GM10266 (cell line): ENCODE data around the gene ACTN4.

Experiments used
- DNase-seq: peaks from one replicate; pipeline ENCODE4 v3.0.0; 2012; ENCODE audit errors: extremely low spot score
- TF ChIP-seq, protein P1 (sequence below): IDR thresholded peaks from 2 replicates; pipeline ENCODE4 v1.5.1; 2012; ENCODE audit warnings: mild to moderate bottlenecking, low read depth; ENCODE audit not compliant: control insufficient read depth, insufficient read depth; ENCODE audit errors: missing control alignments

ACTN4 gene

DNA sequence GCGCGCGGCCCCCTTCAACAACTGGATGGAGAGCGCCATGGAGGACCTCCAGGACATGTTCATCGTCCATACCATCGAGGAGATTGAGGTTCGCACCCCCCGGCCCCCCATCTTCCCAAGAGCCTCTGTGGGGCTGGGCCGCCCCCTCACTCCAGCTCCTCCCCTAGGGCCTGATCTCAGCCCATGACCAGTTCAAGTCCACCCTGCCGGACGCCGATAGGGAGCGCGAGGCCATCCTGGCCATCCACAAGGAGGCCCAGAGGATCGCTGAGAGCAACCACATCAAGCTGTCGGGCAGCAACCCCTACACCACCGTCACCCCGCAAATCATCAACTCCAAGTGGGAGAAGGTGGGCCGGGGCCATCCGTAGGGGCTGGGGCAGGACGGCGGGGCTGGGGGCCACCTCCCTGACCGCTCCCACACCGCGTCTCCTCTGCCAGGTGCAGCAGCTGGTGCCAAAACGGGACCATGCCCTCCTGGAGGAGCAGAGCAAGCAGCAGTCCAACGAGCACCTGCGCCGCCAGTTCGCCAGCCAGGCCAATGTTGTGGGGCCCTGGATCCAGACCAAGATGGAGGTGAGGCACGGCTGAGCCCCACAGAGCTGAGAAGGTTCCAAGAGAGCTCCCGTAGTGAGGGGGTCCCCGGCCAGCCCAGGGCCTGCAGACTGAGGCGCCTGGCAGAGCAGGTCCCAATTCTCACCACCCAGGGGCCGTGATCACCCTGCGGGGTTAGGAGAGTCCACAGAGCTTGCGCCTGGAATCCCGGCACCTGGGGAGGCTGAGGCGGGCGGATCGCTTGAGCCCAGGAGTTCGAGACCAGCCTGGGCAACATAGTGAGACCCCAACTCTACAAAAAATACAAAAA, 76.8 kb downstream of the ACTN4 start:
- DNase-seq: no peak
- TF ChIP-seq, protein P1, sequence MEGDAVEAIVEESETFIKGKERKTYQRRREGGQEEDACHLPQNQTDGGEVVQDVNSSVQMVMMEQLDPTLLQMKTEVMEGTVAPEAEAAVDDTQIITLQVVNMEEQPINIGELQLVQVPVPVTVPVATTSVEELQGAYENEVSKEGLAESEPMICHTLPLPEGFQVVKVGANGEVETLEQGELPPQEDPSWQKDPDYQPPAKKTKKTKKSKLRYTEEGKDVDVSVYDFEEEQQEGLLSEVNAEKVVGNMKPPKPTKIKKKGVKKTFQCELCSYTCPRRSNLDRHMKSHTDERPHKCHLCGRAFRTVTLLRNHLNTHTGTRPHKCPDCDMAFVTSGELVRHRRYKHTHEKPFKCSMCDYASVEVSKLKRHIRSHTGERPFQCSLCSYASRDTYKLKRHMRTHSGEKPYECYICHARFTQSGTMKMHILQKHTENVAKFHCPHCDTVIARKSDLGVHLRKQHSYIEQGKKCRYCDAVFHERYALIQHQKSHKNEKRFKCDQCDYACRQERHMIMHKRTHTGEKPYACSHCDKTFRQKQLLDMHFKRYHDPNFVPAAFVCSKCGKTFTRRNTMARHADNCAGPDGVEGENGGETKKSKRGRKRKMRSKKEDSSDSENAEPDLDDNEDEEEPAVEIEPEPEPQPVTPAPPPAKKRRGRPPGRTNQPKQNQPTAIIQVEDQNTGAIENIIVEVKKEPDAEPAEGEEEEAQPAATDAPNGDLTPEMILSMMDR: no peak

DNA sequence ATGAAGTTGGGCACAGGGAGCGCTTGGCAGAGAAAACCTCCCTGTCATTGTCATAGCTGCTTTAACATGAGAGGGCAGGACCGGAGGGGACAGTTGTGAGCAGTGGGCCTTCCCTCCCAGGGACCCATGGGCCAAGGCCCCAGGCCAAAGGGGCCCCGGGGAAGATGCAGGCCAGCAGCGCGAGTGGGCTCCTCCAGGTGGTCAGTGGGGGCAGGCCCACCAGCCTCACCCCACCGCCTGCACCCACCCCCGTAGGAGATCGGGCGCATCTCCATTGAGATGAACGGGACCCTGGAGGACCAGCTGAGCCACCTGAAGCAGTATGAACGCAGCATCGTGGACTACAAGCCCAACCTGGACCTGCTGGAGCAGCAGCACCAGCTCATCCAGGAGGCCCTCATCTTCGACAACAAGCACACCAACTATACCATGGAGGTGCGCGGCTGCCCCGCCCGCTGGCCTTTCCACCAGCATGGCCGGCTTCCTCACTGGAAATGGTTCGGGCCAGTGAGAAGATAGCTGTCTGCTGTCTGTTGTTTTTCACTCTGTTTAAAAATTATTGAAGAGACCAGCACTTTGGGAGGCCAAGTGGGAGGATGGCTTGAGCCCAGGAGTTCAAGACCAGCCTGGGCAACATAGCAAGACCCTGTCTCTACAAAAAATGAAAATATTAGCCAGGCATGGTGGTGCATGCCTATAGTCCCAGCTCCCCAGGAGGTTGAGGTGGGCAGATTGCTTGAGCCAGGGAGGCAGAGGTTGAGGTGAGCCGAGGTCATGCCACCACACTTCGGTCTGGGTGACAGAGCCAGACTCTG, 78.2 kb downstream of the ACTN4 start:
- TF ChIP-seq, protein P1: no peak
- DNase-seq: no peak

DNA sequence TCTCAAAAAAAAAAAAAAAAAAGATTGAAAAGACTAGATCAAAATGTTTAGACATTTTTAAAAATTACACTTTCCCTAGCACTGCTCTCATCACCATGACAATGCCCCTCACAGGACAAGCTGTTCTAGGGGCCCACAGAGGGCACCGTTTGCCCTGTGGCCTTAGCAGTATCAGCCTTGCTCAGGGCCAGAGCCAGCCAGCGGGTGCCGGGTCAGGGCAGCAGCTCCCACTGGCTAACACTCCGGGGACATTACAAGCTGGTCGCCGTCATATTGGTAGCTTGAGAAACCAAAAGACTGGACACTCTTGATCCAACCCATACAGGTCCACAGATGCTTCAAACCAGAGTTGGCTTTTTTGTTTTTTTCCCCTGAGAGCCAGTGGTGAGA, 78.8 kb downstream of the ACTN4 start:
- TF ChIP-seq, protein P1: no peak

DNA sequence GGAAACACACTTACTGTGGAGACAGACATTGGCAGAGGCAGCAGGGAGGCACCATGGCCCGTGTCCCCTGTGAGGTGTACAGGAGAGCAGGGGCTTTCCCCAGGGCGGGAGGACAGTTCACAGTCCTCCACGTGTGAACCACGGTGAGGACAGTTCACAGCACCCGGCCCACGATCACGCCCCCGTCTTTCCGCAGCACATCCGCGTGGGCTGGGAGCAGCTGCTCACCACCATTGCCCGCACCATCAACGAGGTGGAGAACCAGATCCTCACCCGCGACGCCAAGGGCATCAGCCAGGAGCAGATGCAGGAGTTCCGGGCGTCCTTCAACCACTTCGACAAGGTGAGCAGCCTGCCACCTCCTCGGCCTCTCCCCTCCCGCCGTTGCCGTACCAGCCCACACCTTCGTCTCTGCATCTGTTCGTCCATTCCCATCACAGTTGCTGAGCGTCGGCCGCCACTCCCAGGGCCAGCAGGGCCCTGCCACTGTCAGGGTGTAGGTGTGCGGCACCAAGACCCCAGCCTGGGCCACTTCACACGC, 79.4 kb downstream of the ACTN4 start:
- DNase-seq: no peak
- TF ChIP-seq, protein P1: no peak

More for the DNA sequence above, 78.8 kb downstream of the ACTN4 start:
- DNase-seq: no peak

DNA sequence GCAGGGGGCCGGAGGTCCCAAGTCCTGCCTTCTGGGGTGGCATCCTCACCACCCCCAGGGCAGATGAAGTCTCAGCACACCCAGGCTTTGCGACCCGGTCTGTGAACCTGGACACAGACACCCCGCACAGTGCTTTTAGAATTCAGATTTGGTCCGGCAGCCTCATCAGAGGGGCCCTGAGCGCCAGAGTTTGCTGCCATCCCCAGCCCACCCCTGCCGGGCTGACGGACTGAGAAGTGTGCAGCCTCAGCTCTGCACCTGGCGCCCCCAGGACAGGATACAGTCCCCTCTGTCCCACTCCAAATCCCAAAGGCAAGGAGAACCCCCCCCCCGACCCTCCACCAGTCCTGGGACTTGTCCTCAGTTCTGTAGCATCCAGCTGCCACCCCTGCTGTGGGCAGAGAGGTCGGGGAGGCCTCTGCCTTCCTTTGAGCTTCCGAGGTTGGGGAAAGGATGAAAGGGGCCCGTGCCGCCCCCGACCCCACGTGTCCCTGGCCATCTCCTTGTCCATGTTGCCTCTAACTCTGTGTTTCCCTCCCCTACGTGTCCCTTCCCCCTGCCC, 79.9 kb downstream of the ACTN4 start:
- TF ChIP-seq, protein P1: no peak
- no peak for DNase-seq

DNA sequence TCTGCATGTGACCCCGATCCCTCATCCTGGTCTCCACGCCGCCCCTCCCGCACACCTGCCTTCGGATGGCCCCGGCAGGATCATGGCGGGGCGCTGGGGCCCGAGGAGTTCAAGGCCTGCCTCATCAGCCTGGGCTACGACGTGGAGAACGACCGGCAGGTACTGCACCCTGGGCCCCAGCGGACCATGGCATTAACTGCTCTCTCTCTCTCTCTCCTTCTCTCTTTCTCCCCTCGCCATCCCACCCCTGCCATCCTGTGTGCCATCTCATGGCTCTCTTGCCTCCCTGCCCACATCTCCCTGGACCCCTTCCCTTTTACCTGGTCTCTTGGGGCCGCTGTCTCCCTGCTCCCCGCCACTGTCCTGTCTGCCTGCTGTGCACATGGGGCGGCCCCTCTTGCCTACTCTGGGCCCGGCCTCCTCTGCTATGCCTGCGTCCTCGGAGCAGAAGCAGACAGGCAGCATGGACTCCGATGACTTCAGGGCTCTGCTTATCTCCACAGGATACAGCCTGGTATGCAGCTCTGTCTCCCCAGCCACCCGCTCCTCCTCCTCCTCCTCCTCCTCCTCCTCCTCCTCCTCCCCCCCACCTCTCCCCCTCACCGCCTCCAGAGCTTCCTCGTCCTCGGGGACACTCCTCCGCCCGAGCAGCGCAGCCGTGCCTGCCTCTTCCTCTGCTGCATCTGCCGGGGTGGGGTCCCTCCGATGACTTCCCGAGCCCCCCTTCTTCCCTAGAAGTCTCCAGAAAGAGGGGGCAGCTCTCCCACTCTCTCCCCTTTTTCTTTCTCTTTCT, 80.6 kb downstream of the ACTN4 start:
- TF ChIP-seq, protein P1: no peak
- no peak for DNase-seq
